Gastrocnemius medialis (tissue), 4 donors: ENCODE data around the gene ROR2.

ENCODE experiments used
- CTCF ChIP-seq, 5 experiments: fragments of 450-650 bp in 3 of 5; fragments of 200-600 bp in 2 of 5; sonication (generic) in 2 of 5; IDR thresholded peaks in 4 of 5; conservative IDR thresholded peaks in 1 of 5; 1 replicate in 4 of 5; 2 replicates in 1 of 5; pipeline ENCODE4 v1.5.1; 2016 to 2019; ENCODE audit warnings: antibody characterized with exemption in 5 of 5, mild to moderate bottlenecking in 3 of 5, moderate library complexity in 3 of 5
- POLR2A ChIP-seq, 2 donors: fragments of 450-650 bp; IDR thresholded peaks; one replicate each; pipeline ENCODE4 v1.6.1; 2017; ENCODE audit warnings: antibody characterized with exemption in 2 of 2, mild to moderate bottlenecking in 2 of 2, moderate library complexity in 2 of 2

- no peak for TF ChIP-seq CTCF (IDR thresholded peaks at IDR 0.05 in 4 of 5, conservative IDR thresholded peaks at IDR 0.05 in 1 of 5)
- TF ChIP-seq POLR2A (IDR thresholded peaks at IDR 0.05) = no peak
Observed at GRCh38 chr9:91757782-91758181, 192.2 kb downstream of the ROR2 start.
